Measurements from ENCODE around the gene EFNA1.

GRCh38 chr1:155130272-155131006 is 2.8 kb downstream of the EFNA1 start:
- TF ChIP-seq POLR2AphosphoS5 (IDR thresholded peaks at IDR 0.05; ENCODE audit: low read depth, low read length), result no peak
- TF ChIP-seq POLR2A (IDR thresholded peaks at IDR 0.05; ENCODE audit: low read depth, low read length), result no peak
